ENCODE results near the gene MRPL10.

The MRPL10 gene

GRCh38 chr17:47821424-47822391 lies 9.6 kb downstream of the MRPL10 start, which contains the start of gene OSBPL7 (continued):
- no peak for TF ChIP-seq ZNF280D (tag by site-specific recombination; IDR thresholded peaks at IDR 0.05)
- TF ChIP-seq ZNF791 (tag by site-specific recombination; IDR thresholded peaks at IDR 0.05), result no peak
- TF ChIP-seq YY1 (tag by site-specific recombination; IDR thresholded peaks at IDR 0.05), result no peak
- no peak for TF ChIP-seq ZNF146 (tag by site-specific recombination; IDR thresholded peaks at IDR 0.05)
- no peak for TF ChIP-seq ZNF776 (tag by site-specific recombination; IDR thresholded peaks at IDR 0.05; ENCODE audit: borderline replicate concordance)
- no peak for TF ChIP-seq ZNF549 (tag by site-specific recombination; IDR thresholded peaks at IDR 0.05)
- TF ChIP-seq ZNF777 (tag by site-specific recombination; IDR thresholded peaks at IDR 0.05; ENCODE audit: borderline replicate concordance), result no peak
- no peak for TF ChIP-seq ZNF488 (tag by site-specific recombination; IDR thresholded peaks at IDR 0.05)
- TF ChIP-seq ZNF580 (tag by site-specific recombination; IDR thresholded peaks at IDR 0.05), result no peak
- TF ChIP-seq ZNF629 (tag by site-specific recombination; IDR thresholded peaks at IDR 0.05), result peak; percentile 56; the same call in 1 of the 2 replicates
- peak; percentile 71 for TF ChIP-seq SP3 (tag by site-specific recombination; IDR thresholded peaks at IDR 0.05)
- TF ChIP-seq MYNN (tag by site-specific recombination; IDR thresholded peaks at IDR 0.05; ENCODE audit: borderline replicate concordance), result no peak
- no peak for TF ChIP-seq ZNF426 (tag by site-specific recombination; IDR thresholded peaks at IDR 0.05)
- TF ChIP-seq ZBTB49 (tag by site-specific recombination; IDR thresholded peaks at IDR 0.05; ENCODE audit: low read depth), result no peak
- TF ChIP-seq TSHZ1 (tag by site-specific recombination; IDR thresholded peaks at IDR 0.05; ENCODE audit: borderline replicate concordance), result no peak
- no peak for TF ChIP-seq ZNF621 (tag by site-specific recombination; IDR thresholded peaks at IDR 0.05)
- no peak for TF ChIP-seq KLF8 (tag by site-specific recombination; IDR thresholded peaks at IDR 0.05)
- TF ChIP-seq MEIS1 (CRISPR knock-in tag; IDR thresholded peaks at IDR 0.05; ENCODE audit: borderline replicate concordance), result no peak
- TF ChIP-seq GLIS1 (tag by site-specific recombination; IDR thresholded peaks at IDR 0.05), result peak; percentile 77
- TF ChIP-seq EGR2 (tag by site-specific recombination; IDR thresholded peaks at IDR 0.05; ENCODE audit: low read depth), result no peak
- peak; percentile 86 for TF ChIP-seq ZNF660 (tag by site-specific recombination; IDR thresholded peaks at IDR 0.05)
- TF ChIP-seq WT1 (tag by site-specific recombination; IDR thresholded peaks at IDR 0.05), result peak; percentile 26; the same call in 1 of the 2 replicates
- no peak for TF ChIP-seq ZNF704 (tag by site-specific recombination; IDR thresholded peaks at IDR 0.05)
- TF ChIP-seq PBX3 (CRISPR knock-in tag; IDR thresholded peaks at IDR 0.05), result no peak
- no peak for TF ChIP-seq ZNF350 (tag by site-specific recombination; IDR thresholded peaks at IDR 0.05)

All from HEK293 (cell line).